ENCODE results near the gene PTPRJ. TPM values are rescaled to one million over a fixed set of nuclear protein-coding genes. Genes with fewer than 3 reads are reported as not detected.
"Not testable (repeated sequence)": the region's sequence is repeated elsewhere in the genome, so short reads cannot be mapped to it uniquely, and the experiment has no call there.

The PTPRJ gene
- total RNA-seq, 1 experiment from 2014 or later = 1.5 TPM

DNA sequence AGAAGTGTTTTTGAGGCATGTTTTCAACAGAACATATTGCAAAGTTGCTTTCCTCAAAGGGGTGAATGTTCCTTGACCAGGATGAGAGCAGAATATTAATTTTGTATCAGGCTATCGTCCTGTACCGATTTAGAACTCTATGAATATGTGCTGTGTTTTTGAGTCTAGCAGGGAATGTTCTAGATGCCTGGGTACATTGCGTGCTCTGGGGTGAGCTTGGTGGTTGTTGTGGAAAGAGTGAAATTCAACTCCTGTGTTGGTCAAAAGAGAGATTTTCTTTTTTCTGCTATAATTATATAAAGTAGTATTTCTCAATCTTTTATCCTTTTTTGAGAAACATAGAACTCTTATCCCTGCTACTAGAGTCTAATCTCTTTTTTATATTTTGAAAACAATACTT lies 185.1 kb downstream of the PTPRJ start:
- in situ Hi-C loops (cut with HindIII; ENCODE audit: low sequenced_read_pairs) = no loop called here
- DNase-seq (ENCODE audit: low spot score) = no peak

DNA sequence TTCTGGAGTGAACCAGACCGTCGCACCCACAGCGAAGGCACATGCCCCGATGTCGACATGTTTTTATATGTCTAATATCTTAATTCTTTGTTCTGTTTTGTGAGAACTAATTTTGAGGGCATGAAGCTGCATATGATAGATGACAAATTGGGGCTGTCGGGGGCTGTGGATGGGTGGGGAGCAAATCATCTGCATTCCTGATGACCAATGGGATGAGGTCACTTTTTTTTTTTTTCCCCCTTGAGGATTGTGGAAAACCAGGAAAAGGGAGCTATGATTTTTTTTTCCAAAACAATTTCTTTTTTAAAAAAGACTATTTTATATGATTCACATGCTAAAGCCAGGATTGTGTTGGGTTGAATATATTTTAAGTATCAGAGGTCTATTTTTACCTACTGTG lies 187.0 kb downstream of the PTPRJ start:
- in situ Hi-C loops (cut with HindIII; ENCODE audit: low sequenced_read_pairs) = no loop called here
- DNase-seq (ENCODE audit: low spot score) = no peak

DNA sequence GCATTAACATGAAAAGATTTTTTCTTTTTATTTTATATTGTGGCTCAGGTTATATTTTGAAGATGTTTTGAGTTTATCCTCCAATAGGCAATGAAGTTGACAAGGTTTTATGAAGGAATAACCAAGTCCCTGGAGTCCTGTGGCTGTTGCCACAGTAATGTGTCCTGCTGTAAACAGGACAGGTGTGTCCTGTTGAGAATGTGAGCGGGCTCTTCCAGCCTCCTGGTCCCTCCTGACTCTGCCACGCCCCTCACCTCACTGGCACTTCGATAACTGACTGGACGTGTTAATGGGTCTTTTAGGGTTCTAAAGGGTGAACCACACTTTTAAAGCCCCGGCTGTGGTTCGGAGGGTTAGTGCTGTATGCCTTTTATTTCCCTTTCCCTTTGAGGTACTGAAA lies 188.5 kb downstream of the PTPRJ start:
- no peak for DNase-seq (ENCODE audit: low spot score)
- in situ Hi-C loops (cut with HindIII; ENCODE audit: low sequenced_read_pairs) = no loop called here

DNA sequence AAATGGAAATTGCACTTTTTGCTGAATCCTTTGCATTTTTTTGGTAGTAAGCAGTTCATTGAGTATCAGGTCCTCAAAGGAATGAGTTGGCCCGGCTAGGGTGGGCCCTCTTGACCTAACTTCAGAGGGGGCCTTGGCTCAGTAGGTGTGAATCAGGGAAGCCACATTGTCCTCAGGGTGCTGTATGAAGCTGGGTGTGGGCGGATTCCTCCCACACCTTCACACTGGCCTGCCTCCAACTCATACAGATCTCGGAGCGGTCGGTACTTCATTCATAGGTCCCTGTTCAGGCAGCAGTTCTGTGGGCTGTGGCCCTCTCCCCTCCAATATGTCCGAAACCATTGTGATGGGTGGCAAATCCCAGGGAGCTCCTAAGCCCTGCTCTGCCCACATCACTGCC lies 188.9 kb downstream of the PTPRJ start:
- no peak for DNase-seq (ENCODE audit: low spot score)
- in situ Hi-C loops (cut with HindIII; ENCODE audit: low sequenced_read_pairs) = no loop called here

DNA sequence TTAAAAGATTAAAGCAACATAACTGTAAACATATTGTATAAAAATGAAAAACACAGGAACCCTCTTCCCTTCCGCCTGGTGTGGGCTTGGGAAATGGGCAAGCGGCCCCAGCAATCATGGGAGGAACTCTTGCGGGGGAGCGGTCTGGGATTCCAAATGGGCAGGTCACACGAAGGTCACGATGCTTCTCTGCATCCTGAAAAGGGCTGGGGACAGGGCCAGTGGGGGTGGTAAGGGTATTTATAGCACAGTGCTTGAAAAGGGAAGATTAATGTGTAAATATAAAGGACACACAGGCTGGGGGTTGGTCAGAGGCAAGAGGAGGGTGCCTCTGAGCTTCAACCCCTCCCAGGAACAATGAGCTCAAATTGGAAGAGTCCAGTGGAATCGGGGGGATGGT lies 189.4 kb downstream of the PTPRJ start:
- in situ Hi-C loops (cut with HindIII; ENCODE audit: low sequenced_read_pairs) = no loop called here
- no peak for DNase-seq (ENCODE audit: low spot score)

DNA sequence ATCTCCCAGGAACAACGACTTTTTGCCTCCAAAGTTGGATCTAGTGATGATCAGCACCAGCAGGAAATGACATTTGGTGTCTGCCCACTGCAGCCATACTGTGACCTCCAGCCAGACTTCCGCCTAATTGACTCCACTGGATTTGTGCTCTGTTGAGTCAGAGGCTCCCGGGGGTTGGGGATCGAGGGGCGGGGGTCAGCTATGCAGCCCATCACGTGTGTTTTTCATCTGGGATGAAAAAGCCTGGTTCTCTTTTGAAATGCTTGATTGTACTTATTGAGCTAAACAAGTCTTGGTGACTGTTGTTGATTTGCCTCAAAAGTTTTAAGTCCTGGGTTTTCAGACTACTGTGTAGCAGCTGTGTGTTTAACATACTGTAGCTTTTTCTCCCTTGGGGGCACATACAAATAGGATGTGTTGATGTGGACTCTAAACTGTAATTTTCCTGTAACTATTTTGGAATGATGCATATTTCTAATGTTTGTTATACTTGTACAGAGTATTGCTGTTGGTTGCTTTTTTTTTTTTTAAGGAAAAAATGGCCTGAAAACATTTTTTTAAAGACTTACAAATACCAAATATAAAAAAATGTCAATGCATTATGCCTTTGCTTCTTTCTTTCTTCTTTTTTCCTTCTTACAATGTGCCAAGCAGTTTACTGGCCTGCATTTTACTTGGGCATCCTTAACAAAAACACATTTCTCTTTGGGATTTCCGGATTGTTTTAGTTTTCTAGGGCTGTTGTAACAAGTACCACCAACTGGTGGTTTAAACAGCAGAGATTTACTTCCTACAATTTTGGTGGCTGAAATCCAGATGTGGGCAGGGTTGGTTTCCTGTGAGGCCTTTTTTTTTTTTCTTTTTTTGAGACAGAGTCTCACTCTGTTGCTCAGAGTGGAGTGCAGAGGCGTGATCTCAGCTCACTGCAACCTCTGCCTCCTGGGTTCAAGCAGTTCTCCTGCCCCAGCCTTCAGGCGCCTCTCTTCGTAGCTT lies 190.2 kb downstream of the PTPRJ start:
- in situ Hi-C loops (cut with HindIII; ENCODE audit: low sequenced_read_pairs) = no loop called here

DNA sequence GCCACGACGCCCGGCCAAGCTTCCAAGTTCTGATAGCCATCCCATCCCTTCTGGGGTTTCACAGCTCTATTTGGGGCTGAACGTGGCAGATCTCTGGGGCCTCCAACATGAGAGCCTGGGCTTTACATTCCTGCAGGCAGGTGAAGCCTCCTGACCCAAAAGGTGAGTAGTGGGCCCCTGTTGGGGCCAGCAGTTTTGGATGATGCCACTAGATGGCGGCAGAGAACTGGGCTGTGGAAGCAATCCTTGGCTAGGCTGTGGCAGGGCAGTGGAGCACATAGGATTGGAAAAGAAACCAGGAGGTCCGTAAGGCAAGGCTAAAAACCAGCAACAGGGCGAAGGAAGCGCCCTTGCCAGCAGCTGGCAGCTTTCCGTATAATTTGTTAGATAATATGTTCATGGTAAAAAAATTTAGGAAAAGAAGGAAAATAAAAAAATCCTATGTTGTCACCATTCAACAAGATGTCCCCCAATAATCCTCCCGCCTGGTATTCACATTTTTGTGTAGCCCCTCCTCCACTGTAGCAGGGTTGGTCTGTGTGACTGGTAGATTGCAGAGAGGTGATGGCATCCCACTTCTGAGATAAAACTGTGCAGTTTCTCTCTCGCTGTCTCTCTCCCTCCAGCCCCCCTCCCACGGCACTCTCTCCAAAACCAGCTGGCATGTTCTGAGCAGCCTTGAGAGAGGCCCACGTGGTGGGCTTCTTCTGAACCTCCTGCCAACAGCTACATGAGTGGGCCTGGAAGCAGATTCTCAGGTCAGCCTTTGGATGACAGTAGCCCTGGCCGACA lies 192.7 kb downstream of the PTPRJ start:
- peak; percentile 52 for DNase-seq (ENCODE audit: low spot score)
- in situ Hi-C loops (cut with HindIII; ENCODE audit: low sequenced_read_pairs) = no loop called here

More for the DNA sequence above, 190.2 kb downstream of the PTPRJ start:
- no peak for DNase-seq (ENCODE audit: low spot score)

DNA sequence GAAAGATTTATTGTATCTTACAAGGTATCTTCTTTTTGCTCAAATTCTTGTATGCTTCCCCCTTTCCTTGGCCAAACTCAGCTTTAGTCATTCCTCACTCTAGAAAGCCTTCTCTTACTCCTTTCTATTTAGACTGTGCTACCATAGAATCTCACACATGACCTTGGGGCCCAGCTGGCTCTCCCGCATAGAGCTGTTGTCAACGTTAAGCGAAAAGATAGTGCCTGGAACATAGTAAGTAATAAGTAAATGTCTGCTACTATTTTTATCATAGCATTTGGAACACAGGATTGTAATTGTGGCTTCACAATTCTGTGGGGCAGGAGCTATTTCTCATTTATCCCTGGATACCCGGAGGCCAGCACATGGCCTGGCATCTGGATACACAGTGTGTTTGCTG lies 197.3 kb downstream of the PTPRJ start:
- in situ Hi-C loops (cut with HindIII; ENCODE audit: low sequenced_read_pairs) = no loop called here
- DNase-seq (ENCODE audit: low spot score) = no peak

DNA sequence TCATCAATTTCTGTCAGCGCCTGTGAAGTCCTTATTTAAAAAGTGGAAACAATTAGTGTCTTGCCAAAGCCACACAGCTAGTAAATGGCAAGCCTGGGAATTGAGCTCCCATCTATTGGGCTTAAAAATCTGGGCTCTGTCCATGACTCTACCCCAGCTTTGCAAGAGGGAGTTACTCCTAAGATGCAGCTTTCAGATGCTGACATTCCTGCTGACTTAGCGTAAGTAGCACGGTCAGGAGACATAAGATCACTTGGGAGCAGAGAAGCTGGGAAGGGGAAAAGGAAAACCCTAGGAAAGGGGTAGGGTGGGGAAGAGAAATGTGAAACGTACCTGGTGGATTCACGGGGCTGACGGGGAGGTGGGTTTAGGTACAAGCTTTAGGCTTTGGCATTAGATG lies 200.3 kb downstream of the PTPRJ start:
- in situ Hi-C loops (cut with HindIII; ENCODE audit: low sequenced_read_pairs) = no loop called here
- no peak for DNase-seq (ENCODE audit: low spot score)

DNA sequence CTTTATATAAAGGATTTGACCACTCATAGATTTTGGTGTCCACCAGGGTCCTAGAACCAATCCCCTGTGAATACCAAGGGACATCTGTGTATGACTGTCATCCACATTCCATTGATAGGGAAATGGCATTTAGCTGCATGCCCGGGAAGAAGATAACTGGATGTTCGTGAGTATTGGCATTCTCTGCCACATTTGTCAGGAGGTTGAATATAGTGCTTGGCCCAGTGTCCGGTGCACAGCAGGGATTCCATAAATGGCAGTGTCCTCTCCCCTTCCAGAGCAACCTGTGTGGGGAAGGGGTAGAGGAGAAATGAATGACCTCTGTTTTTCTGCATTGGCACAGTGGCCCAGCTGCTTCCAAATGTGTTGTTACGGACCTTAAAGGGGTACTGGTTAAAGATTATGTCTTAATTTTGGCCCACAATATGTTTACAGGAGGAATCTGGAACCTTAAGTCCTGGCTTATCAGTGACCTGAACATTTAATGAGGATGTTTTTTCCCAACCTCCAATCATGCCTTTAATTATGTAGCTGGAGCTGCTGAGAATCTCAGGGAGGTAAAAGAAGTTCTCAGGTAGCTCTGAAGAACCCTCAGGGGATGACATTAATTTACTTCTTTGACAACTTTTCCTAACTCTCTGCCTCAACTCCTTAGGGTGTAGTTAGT lies 202.6 kb downstream of the PTPRJ start:
- no peak for DNase-seq (ENCODE audit: low spot score)
- in situ Hi-C loops (cut with HindIII; ENCODE audit: low sequenced_read_pairs) = no loop called here

DNA sequence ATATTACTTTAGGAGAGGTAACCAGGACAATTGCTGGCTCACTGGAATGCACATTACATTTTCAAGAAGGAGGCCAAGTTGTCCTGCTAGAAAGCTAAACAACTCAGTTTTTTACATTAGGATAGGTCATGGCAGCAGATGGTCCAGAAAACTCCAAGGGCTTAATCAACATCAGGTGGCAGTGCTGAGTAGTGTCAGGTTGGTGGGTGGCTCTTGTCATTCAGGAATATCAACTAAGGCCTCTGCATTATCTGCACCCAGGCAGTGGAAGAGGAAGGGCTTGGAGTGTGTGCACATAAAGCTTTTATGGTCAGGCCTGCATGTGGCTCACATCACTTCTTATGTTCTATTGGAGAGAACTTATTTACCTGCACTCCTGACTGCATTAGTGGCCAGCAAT lies 204.1 kb downstream of the PTPRJ start:
- DNase-seq (ENCODE audit: low spot score) = no peak
- in situ Hi-C loops (cut with HindIII; ENCODE audit: low sequenced_read_pairs) = no loop called here

DNA sequence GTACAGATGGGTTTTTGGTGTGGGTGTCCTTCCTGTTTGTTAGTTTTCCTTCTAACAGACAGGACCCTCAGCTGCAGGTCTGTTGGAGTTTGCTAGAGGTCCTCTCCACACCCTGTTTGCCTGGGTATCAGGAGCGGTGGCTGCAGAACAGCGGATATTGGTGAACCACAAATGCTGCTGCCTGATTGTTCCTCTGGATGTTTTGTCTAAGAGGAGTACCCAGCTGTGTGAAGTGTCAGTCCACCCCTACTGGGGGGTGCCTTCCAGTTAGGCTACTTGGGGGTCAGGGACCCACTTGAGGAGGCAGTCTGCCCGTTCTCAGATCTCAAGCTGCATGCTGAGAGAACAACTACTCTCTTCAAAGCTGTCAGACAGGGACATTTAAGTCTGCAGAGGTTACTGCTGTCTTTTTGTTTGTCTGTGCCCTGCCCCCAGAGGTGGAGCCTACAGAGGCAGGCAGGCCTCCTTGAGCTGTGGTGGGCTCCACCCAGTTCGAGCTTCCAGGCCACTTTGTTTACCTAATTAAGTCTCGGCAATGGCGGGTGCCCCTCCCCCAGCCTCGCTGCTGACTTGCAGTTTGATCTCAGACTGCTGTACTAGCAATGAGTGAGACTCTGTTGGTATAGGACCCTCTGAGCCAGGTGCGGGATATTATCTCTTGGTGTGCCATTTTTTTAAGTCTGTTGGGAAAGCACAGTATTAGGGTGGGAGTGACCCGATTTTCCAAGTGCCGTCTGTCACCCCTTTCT lies 210.7 kb downstream of the PTPRJ start:
- DNase-seq (ENCODE audit: low spot score); in situ Hi-C loops (cut with HindIII; ENCODE audit: low sequenced_read_pairs): not testable (repeated sequence)

DNA sequence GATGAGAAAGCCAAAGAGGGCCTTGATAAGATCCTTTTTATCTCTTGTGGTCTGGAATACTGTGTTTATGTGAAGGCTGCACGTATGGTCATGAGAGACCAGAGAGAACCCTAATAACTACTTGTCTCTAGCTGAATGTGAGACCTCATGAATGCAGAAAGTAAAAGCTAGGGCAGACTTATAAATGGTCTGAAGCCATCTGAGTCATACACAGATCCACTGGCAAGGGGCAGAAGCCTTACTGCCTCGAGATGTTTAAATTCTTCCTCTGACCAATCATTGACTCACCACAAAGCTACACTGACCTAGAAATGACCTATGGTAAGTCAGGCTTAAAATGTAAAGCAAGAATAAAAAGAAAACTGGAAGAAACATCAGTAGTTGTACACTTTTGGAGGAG lies 213.5 kb downstream of the PTPRJ start:
- DNase-seq (ENCODE audit: low spot score) = no peak
- in situ Hi-C loops (cut with HindIII; ENCODE audit: low sequenced_read_pairs) = no loop called here

DNA sequence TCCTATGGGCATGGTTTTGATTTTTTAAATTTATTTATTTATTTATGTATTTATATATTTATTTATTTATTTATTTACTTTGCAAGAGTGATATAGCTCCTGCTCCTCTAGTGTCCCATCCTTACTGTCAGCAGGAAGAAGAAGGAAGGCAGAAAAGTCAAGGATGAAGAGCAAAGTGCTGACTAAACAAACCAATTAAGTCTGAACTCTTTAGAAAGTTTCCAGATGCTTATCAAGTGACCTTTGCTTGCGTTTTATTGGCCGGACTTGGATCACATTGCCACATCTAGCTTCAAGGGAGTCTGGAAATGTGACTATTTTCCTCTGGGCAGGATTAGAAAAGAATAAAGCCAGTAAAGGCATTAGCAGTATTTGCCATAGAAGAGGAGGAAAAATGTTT lies 227.5 kb downstream of the PTPRJ start:
- no peak for DNase-seq (ENCODE audit: low spot score)
- in situ Hi-C loops (cut with HindIII; ENCODE audit: low sequenced_read_pairs) = no loop called here

DNA sequence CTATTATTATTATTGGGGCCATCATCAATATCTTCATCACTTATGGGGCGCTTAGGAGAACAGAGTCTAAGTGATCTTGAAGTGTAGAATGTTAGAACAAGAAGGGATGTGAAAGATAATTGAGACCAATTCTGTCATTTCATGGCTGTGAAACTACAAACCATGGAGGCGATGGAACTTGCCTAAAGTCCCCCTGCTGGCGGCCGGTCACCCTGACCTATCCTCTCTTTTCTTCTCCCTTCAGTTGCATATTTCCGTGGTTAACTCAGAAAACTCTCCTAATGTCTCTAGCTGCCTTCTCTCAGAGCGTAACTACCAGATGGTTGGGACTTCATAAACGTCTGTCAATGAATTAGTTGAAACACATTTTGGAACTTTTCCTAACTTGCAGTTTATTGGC lies 229.7 kb downstream of the PTPRJ start:
- DNase-seq (ENCODE audit: low spot score) = no peak
- in situ Hi-C loops (cut with HindIII; ENCODE audit: low sequenced_read_pairs) = no loop called here

DNA sequence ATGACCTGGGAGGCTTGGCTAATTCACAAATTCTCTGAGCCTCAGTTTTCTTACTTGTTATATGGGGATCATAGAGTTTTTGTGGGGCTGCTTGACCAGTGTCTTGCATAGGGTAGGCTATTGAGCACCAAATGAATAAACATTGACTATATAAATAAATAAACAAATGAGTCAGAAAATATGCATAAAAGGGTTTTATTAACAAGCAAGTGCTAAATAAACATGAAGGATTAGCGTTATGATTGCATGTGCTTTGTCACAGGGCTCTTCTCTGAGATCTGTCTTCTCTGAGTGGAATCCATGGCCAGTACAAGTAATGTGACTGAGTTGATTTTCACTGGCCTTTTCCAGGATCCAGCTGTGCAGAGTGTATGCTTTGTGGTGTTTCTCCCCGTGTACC lies 236.2 kb downstream of the PTPRJ start, which contains the start of gene OR4B1:
OR4B1 (plus strand) TSS at position 301 of the 400 bp plus-strand sequence; CDS start at position 301, 0 bp downstream.
- in situ Hi-C loops (cut with HindIII; ENCODE audit: low sequenced_read_pairs) = no loop called here

More for the DNA sequence above, 236.2 kb downstream of the PTPRJ start, which contains the start of gene OR4B1:
- DNase-seq (ENCODE audit: low spot score) = no peak

Measured in G401 (cell line).